Colonic mucosa (tissue), 4 donors: Measurements from ENCODE around the gene FHIT. TPM values are rescaled to one million over a fixed set of nuclear protein-coding genes. Genes with fewer than 3 reads are reported as not detected.

Experiments
- DNase-seq: peaks from one replicate; pipeline ENCODE4 v3.0.0-alpha.2; 2020
- H3K27ac ChIP-seq: fragments of 200-600 bp; one replicate; pipeline ENCODE4 v1.8.0; 2021
- H3K27me3 ChIP-seq: fragments of 200-600 bp; one replicate; pipeline ENCODE4 v1.8.0; 2021
- H3K36me3 ChIP-seq: fragments of 200-600 bp; one replicate; pipeline ENCODE4 v1.8.0; 2021
- H3K4me1 ChIP-seq: fragments of 200-600 bp; one replicate; pipeline ENCODE4 v1.8.0; 2021; ENCODE audit warnings: mild to moderate bottlenecking
- H3K4me3 ChIP-seq: fragments of 200-600 bp; one replicate; pipeline ENCODE4 v1.8.0; 2021
- H3K9ac ChIP-seq, 2 donors: one replicate each; pipeline ENCODE4 v1.7.0; 2013; ENCODE audit warnings: control low read depth in 2 of 2, low read depth in 2 of 2, low read length in 2 of 2
- H3K9me3 ChIP-seq: fragments of 200-600 bp; one replicate; pipeline ENCODE4 v1.8.0; 2021
- CTCF ChIP-seq: fragments of 200-600 bp; IDR thresholded peaks from one replicate; pipeline ENCODE4 v1.8.0; 2022; ENCODE audit warnings: antibody characterized with exemption, mild to moderate bottlenecking
- intact Hi-C: fragments of 100-400 bp; cut with DNase I; formaldehyde crosslinking; loops from one replicate; pipeline ENCODE4 v1.14.1; 2022
- total RNA-seq, 2 donors: library from RNA; stranded (reverse); fragmentation: NEBNext Ultra II Directional in 1 of 2; extraction: Animal tissue kit (Norgen Biotek cat#: 25700) in 1 of 2; gene quantifications; one replicate each; pipeline ENCODE4 v1.2.1, GENCODE V29; 2021
- donor health status: healthy.
- donor health status: DM: no; HTN: no; CAD: no.
- donor health status: DM: no; HTN: no; CAD: no.

Gene FHIT
- total RNA-seq, 2 donors from 2014 or later = 7.7 to 9.4 TPM

GRCh38 chr3:59953104-59953503 lies 1298.1 kb downstream of the FHIT start:
- no peaks in the 10 kb centered on the region for H3K4me1 ChIP-seq
- no peak for DNase-seq
- H3K36me3 ChIP-seq = no peaks in the 10 kb centered on the region
- H3K4me3 ChIP-seq = no peak overlapping the region
- H3K27ac ChIP-seq = no peak overlapping the region
- H3K9me3 ChIP-seq = no peaks in the 10 kb centered on the region
- H3K9ac ChIP-seq = no peak overlapping the region
- H3K27me3 ChIP-seq = no peaks in the 10 kb centered on the region
- no peak for TF ChIP-seq CTCF
- intact Hi-C loops = no loop called here

- H3K4me3 ChIP-seq = no peak overlapping the region
- intact Hi-C loops = no loop called here
Measured at GRCh38 chr3:59949311-59949710, 1301.9 kb downstream of the FHIT start.

GRCh38 chr3:59946401-59946800 lies 1304.9 kb downstream of the FHIT start:
- Histone ChIP-seq H3K9ac (no peak overlapping the region), H3K27me3 (no peaks in the 10 kb centered on the region), H3K9me3 (no peaks in the 10 kb centered on the region), H3K4me3 (no peak overlapping the region), H3K4me1 (no peaks in the 10 kb centered on the region), H3K36me3 (no peaks in the 10 kb centered on the region), H3K27ac (no peak overlapping the region)
- DNase-seq = no peak
- TF ChIP-seq CTCF = no peak
- intact Hi-C loops = no loop called here

More at GRCh38 chr3:59949311-59949710, 1301.9 kb downstream of the FHIT start:
- DNase-seq = no peak
- Histone ChIP-seq H3K9ac (no peak overlapping the region), H3K36me3 (no peaks in the 10 kb centered on the region), H3K27me3 (no peaks in the 10 kb centered on the region), H3K4me1 (no peaks in the 10 kb centered on the region), H3K27ac (no peak overlapping the region), H3K9me3 (no peaks in the 10 kb centered on the region)
- no peak for TF ChIP-seq CTCF

- no peaks in the 10 kb centered on the region for H3K9me3 ChIP-seq
- no peaks in the 10 kb centered on the region for H3K4me1 ChIP-seq
- no peaks in the 10 kb centered on the region for H3K27me3 ChIP-seq
- no peak overlapping the region for H3K4me3 ChIP-seq
- H3K36me3 ChIP-seq = no peaks in the 10 kb centered on the region
- intact Hi-C loops = no loop called here
- DNase-seq = no peak
- H3K9ac ChIP-seq = no peak overlapping the region
- no peak overlapping the region for H3K27ac ChIP-seq
- no peak for TF ChIP-seq CTCF
Measured at GRCh38 chr3:59940718-59941117, 1310.5 kb downstream of the FHIT start.

GRCh38 chr3:59939826-59940426 lies 1311.3 kb downstream of the FHIT start:
- Histone ChIP-seq H3K36me3 (no peaks in the 10 kb centered on the region), H3K27me3 (no peaks in the 10 kb centered on the region), H3K9ac (no peak overlapping the region), H3K4me1 (no peaks in the 10 kb centered on the region), H3K4me3 (no peak overlapping the region), H3K9me3 (no peaks in the 10 kb centered on the region), H3K27ac (no peak overlapping the region)
- DNase-seq = no peak
- intact Hi-C loops = no loop called here
- TF ChIP-seq CTCF = no peak
